HepG2 (cell line): Measurements from ENCODE around the gene ZNF467. TPM values are rescaled to one million over a fixed set of nuclear protein-coding genes. Genes with fewer than 3 reads are reported as not detected.

Source experiments
- ATAC-seq: fragments of 200-7000 bp; cut with Tn5 transposase; 3 replicates; pipeline ENCODE4 v1.9.1; 2020; ENCODE audit warnings: mild to moderate bottlenecking, moderate library complexity
- BruUV-seq: library from RNA; stranded (reverse); fragments of 400-500 nt; replicated peaks from 2 replicates; lab custom pipeline; 2021; lab: Mats Ljungman, UMichigan
- CTCF ChIA-PET: fragments of 300-600 bp; formaldehyde crosslinking; extraction: SDS; loops from one replicate; lab custom pipeline; 2021; ENCODE audit warnings: low total read pairs, inconsistent platforms, low intra/inter-chr PET ratio; lab: Yijun Ruan, JAX
- POLR2A ChIA-PET: fragments of 350-600 bp; sonication (Branson Sonifier 250); formaldehyde crosslinking; loops from one replicate; lab custom pipeline; 2020; ENCODE audit warnings: antibody characterized with exemption, inconsistent platforms; lab: Yijun Ruan, JAX
- DNase-seq: peaks from one replicate; pipeline ENCODE4 v3.0.0-alpha.2; 2015; ENCODE audit warnings: low spot score
- FAIRE-seq: peaks from 3 replicates; lab custom pipeline; 2011; peaks lifted over from hg19 to GRCh38; lab: Jason Lieb, UNC
- H2AFZ ChIP-seq: one replicate; pipeline ENCODE4 v1.6.1; 2011; ENCODE audit warnings: low read length, inconsistent platforms
- H3K27ac ChIP-seq: fragments of 300-600 bp; 3 replicates; pipeline ENCODE4 v1.8.0; 2011; ENCODE audit warnings: mixed run types, mild to moderate bottlenecking, mixed read lengths, low read length, inconsistent platforms; ENCODE audit not compliant: insufficient read depth; ENCODE audit errors: extremely low read length
- H3K27me3 ChIP-seq, 2 experiments: fragments of 200-600 bp in 1 of 2; 2 replicates in 1 of 2; 3 replicates in 1 of 2; pipeline versions ENCODE4 v1.6.0 to v1.8.0; 2011; ENCODE audit warnings: low read length in 2 of 2, mild to moderate bottlenecking in 2 of 2, moderate library complexity in 2 of 2, inconsistent platforms in 1 of 2; ENCODE audit not compliant: insufficient read depth in 2 of 2, control insufficient read depth in 1 of 2
- H3K36me3 ChIP-seq, 2 experiments: fragments of 200-600 bp in 1 of 2; replicated peaks in 1 of 2; 2 replicates in 1 of 2; 3 replicates in 1 of 2; pipeline versions ENCODE4 v1.5.1 to v1.8.0; 2011; ENCODE audit warnings: low read length in 2 of 2, inconsistent platforms in 1 of 2; ENCODE audit not compliant: insufficient read depth in 2 of 2, control insufficient read depth in 1 of 2
- H3K4me1 ChIP-seq: 2 replicates; pipeline ENCODE4 v1.5.1; 2012; ENCODE audit warnings: low read length, inconsistent platforms; ENCODE audit not compliant: insufficient read depth
- H3K4me2 ChIP-seq: 2 replicates; pipeline ENCODE4 v1.6.0; 2011; ENCODE audit warnings: low read depth, low read length, inconsistent platforms
- H3K4me3 ChIP-seq, 3 experiments: fragments of 200-600 bp in 1 of 3; sonication (generic), shearing (Covaris generic) in 1 of 3; replicated peaks in 1 of 3; 2 replicates each; pipeline ENCODE4 v1.5.1; 2011 to 2016; ENCODE audit warnings: low read length in 3 of 3, inconsistent platforms in 2 of 3, low read depth in 2 of 3, mild to moderate bottlenecking in 2 of 3, control low read depth in 1 of 3, mixed read lengths in 1 of 3; ENCODE audit not compliant: insufficient read depth in 1 of 3
- H3K79me2 ChIP-seq: one replicate; pipeline ENCODE4 v1.6.1; 2011; ENCODE audit warnings: low read length, inconsistent platforms; ENCODE audit not compliant: insufficient read depth
- H3K9ac ChIP-seq: 2 replicates; pipeline ENCODE4 v1.6.0; 2011; ENCODE audit warnings: mild to moderate bottlenecking, low read depth, low read length, inconsistent platforms; ENCODE audit not compliant: insufficient read depth
- H3K9me3 ChIP-seq: 2 replicates; pipeline ENCODE4 v1.5.1; 2012; ENCODE audit warnings: mild to moderate bottlenecking, low read length
- H4K20me1 ChIP-seq: 2 replicates; pipeline ENCODE4 v1.6.0; 2011; ENCODE audit warnings: inconsistent platforms, mild to moderate bottlenecking, low read length, moderate library complexity; ENCODE audit not compliant: insufficient read depth
- PHF20 ChIP-seq: sonication (generic); formaldehyde crosslinking; IDR thresholded peaks from 2 replicates; pipeline ENCODE4 v1.5.0; 2020; ENCODE audit warnings: mild to moderate bottlenecking, missing genetic modification reagents
- RORA ChIP-seq: sonication (generic); formaldehyde crosslinking; IDR thresholded peaks from 2 replicates; pipeline ENCODE4 v1.5.0; 2020; ENCODE audit warnings: mild to moderate bottlenecking, missing genetic modification reagents, moderate library complexity
- ZHX2 ChIP-seq, 2 experiments: sonication (generic) in 1 of 2; formaldehyde crosslinking in 1 of 2; IDR thresholded peaks; 2 replicates each; pipeline versions ENCODE4 v1.6.1 to v1.9.0; 2014 to 2022; ENCODE audit warnings: antibody characterized with exemption in 1 of 2, borderline replicate concordance in 1 of 2, inconsistent platforms in 1 of 2, low read depth in 1 of 2, missing genetic modification reagents in 1 of 2
- WGBS: methylation state at CpG from one replicate; pipeline ENCODE4 v1.1.6; 2017; ENCODE audit warnings: low lambda C conversion rate; 5-methylcytosine and 5-hydroxymethylcytosine counted together
- in situ Hi-C: cut with HindIII; loops from 2 replicates; pipeline ENCODE4 v1.10.0; 2017; ENCODE audit warnings: low pct_unique_long_range_greater_than_20kb; ENCODE audit not compliant: extremely low pct_ligation_motif_present
- intact Hi-C: fragments of 100-400 bp; cut with micrococcal nuclease; formaldehyde crosslinking; loops from one replicate; pipeline ENCODE4 v1.10.0; 2022; ENCODE audit not compliant: unreplicated experiment
- polyA plus RNA-seq, 8 experiments: library from polyadenylated mRNA; depleted of rRNA in 3 of 8; stranded (reverse) in 7 of 8; unstranded in 1 of 8; fragments of >200 nt; fragmentation: Illumina TruSeq in 4 of 8; extraction: Trizol in 4 of 8; gene quantifications; 2 replicates each; pipeline versions ENCODE4 v1.2.1 to v1.2.3, GENCODE V29; 2011 to 2016; ENCODE audit warnings: low read depth in 4 of 8, missing spikeins in 1 of 8, mixed read lengths in 1 of 8; ENCODE audit not compliant: insufficient read depth in 1 of 8
- total RNA-seq, 5 experiments: library from RNA; depleted of rRNA; stranded (reverse); fragments of >200 nt; fragmentation: Illumina TruSeq; extraction: Trizol; gene quantifications; 2 replicates each; pipeline ENCODE4 v1.2.3, GENCODE V29; 2016; ENCODE audit warnings: low read depth in 1 of 5
- TF ChIP-seq, protein P1 (sequence below): sonication (generic); formaldehyde crosslinking; IDR thresholded peaks from 2 replicates; pipeline ENCODE4 v1.4.0; 2020; ENCODE audit warnings: missing genetic modification reagents, borderline replicate concordance
- TF ChIP-seq, protein P2 (sequence below): IDR thresholded peaks from 2 replicates; pipeline ENCODE4 v1.6.1; 2018; ENCODE audit warnings: missing genetic modification reagents, mild to moderate bottlenecking, missing compliant biosample characterization
- TF ChIP-seq, protein P3 (sequence below): sonication (generic); formaldehyde crosslinking; IDR thresholded peaks from 2 replicates; pipeline ENCODE4 v1.8.0; 2022; ENCODE audit warnings: low read depth, missing genetic modification reagents

ZNF467 gene
- total and polyA plus RNA-seq, 2 of the 13 experiments (the other 11 are each of a cell fraction or from before 2014, with no cell fraction given): 0.03 TPM; not detected in 1

- no peak for DNase-seq
Observed at GRCh38 chr7:149811831-149812490, 38.6 kb upstream of the ZNF467 start.

More at GRCh38 chr7:149811831-149812490, 38.6 kb upstream of the ZNF467 start:
- ATAC-seq (no peak), FAIRE-seq (no peak)
- Histone ChIP-seq H3K9me3 (no peaks in the 10 kb centered on the region), H4K20me1 (no peaks in the 10 kb centered on the region), H3K4me1 (peaks cover 19% of the 10 kb centered on the region), H3K4me3 (no peak overlapping the region), H3K36me3 (no peaks in the 10 kb centered on the region), H3K27ac (no peak overlapping the region), H3K4me2 (no peak overlapping the region), H3K27me3 (peaks cover 0 to 1% of the 10 kb centered on the region in 2 experiments; a peak in 2 of 5 replicates), H3K9ac (no peak overlapping the region), H2AFZ (no peak overlapping the region), H3K79me2 (no peaks in the 10 kb centered on the region)
- CTCF ChIA-PET: no interaction called here
- BruUV-seq: no TSS peak
- intact Hi-C loops (no loop called here), in situ Hi-C loops (no loop called here)
- TF ChIP-seq RORA (CRISPR knock-in tag): no peak
- TF ChIP-seq, protein P1, sequence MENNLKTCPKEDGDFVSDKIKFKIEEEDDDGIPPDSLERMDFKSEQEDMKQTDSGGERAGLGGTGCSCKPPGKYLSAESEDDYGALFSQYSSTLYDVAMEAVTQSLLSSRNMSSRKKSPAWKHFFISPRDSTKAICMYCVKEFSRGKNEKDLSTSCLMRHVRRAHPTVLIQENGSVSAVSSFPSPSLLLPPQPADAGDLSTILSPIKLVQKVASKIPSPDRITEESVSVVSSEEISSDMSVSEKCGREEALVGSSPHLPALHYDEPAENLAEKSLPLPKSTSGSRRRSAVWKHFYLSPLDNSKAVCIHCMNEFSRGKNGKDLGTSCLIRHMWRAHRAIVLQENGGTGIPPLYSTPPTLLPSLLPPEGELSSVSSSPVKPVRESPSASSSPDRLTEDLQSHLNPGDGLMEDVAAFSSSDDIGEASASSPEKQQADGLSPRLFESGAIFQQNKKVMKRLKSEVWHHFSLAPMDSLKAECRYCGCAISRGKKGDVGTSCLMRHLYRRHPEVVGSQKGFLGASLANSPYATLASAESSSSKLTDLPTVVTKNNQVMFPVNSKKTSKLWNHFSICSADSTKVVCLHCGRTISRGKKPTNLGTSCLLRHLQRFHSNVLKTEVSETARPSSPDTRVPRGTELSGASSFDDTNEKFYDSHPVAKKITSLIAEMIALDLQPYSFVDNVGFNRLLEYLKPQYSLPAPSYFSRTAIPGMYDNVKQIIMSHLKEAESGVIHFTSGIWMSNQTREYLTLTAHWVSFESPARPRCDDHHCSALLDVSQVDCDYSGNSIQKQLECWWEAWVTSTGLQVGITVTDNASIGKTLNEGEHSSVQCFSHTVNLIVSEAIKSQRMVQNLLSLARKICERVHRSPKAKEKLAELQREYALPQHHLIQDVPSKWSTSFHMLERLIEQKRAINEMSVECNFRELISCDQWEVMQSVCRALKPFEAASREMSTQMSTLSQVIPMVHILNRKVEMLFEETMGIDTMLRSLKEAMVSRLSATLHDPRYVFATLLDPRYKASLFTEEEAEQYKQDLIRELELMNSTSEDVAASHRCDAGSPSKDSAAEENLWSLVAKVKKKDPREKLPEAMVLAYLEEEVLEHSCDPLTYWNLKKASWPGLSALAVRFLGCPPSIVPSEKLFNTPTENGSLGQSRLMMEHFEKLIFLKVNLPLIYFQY (CRISPR knock-in tag): no peak
- TF ChIP-seq ZHX2 (IDR thresholded peaks at IDR 0.05; ENCODE audit: low read depth): no peak
- TF ChIP-seq ZHX2 (CRISPR knock-in tag; IDR thresholded peaks at IDR 0.05; ENCODE audit: borderline replicate concordance): no peak
- TF ChIP-seq PHF20: no peak
- TF ChIP-seq, protein P2, sequence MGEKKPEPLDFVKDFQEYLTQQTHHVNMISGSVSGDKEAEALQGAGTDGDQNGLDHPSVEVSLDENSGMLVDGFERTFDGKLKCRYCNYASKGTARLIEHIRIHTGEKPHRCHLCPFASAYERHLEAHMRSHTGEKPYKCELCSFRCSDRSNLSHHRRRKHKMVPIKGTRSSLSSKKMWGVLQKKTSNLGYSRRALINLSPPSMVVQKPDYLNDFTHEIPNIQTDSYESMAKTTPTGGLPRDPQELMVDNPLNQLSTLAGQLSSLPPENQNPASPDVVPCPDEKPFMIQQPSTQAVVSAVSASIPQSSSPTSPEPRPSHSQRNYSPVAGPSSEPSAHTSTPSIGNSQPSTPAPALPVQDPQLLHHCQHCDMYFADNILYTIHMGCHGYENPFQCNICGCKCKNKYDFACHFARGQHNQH: no peak
- TF ChIP-seq, protein P3, sequence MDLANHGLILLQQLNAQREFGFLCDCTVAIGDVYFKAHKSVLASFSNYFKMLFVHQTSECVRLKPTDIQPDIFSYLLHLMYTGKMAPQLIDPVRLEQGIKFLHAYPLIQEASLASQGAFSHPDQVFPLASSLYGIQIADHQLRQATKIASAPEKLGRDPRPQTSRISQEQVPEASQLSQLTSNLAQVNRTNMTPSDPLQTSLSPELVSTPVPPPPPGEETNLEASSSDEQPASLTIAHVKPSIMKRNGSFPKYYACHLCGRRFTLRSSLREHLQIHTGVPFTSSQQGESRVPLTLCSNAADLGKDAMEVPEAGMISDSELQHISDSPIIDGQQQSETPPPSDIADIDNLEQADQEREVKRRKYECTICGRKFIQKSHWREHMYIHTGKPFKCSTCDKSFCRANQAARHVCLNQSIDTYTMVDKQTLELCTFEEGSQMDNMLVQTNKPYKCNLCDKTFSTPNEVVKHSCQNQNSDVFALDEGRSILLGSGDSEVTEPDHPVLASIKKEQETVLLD (CRISPR knock-in tag): no peak
- 64% methylated on average over 10 of the region's 16 CpGs for WGBS
- POLR2A ChIA-PET: no interaction called here
